Left lobe of liver (tissue), 2 donors: ENCODE results near the gene HACE1. TPM values are rescaled to one million over a fixed set of nuclear protein-coding genes. Genes with fewer than 3 reads are reported as not detected.

Source experiments
- ATAC-seq: fragments of 200-7000 bp; cut with Tn5 transposase; one replicate; pipeline ENCODE4 v1.9.1; 2020; ENCODE audit warnings: mild to moderate bottlenecking, moderate library complexity
- DNase-seq: peaks from one replicate; pipeline ENCODE4 v3.0.0-alpha.2; 2020; ENCODE audit warnings: low spot score
- total RNA-seq: library from RNA; stranded (reverse); gene quantifications from one replicate; pipeline ENCODE4 v1.2.1, GENCODE V29; 2021
- donor health status: DM: no; HTN: no; CAD: no; lungs with moderate emphysema.
- donor health status: DM: no; HTN: yes; CAD: no.

HACE1 gene
- total RNA-seq, 1 donor from 2014 or later, result 3.1 TPM

DNA sequence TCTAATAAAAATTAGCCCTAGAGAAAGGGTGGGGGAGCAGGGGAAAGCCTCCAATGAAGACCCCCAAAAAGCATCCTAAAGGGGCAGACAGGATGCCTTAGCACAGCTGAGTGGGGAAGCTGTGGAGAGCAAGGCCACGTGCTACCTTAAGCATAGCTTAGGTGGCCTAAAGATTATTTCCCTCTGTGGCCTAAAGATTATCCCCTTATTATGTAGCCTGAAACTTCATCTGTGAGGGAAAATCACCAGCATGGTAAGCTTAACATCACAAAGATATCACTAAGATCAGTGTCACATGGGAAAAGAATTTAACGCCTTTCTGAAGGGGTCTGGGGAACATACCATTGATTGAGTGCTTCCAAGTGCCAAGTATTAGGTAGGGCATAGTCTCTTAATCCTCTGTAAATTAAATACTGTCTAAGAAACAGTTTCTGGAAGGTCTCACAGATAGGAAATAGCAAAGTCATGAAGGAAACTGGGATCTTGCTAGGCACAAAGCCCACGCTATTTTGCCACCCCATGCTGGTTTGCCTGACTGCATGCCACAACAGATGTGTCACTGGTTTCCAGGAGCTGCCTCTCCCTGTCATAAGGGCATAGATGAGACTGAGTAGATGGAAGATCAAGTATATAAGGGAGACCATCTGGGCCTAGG lies 170.0 kb downstream of the HACE1 start:
- ATAC-seq (no peak), DNase-seq (no peak)

DNA sequence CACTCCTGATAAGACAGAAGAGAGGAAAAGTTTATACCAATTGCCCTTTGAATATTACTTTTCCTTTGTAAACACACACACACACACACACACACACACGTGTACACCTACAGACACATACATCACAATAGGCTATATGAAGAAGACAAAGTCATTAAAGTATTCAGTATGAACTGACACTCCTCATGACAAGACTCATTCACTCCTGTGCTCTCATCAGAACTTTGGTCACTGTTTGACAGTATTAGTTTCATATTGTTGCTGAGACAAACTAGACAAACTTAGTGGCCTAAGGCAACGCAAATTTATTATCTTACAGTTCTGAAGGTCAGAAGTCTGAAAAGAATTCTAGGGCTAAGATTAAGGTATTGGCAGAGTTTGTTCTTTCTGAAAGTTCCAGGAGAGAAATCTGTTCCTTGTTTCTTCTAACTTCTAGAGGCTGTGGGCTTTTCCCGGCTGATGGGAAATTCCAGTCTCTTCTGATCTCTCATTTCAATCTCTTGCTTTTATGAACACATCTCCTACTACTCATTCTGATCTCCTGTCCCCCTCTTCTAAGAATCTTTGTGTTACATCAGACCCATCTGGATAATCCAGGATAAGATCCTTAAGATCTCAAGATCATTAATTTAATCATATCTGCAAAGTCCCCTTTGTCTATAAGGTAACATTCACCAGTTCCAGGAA lies 171.3 kb downstream of the HACE1 start:
- no peak for ATAC-seq
- DNase-seq, result no peak

DNA sequence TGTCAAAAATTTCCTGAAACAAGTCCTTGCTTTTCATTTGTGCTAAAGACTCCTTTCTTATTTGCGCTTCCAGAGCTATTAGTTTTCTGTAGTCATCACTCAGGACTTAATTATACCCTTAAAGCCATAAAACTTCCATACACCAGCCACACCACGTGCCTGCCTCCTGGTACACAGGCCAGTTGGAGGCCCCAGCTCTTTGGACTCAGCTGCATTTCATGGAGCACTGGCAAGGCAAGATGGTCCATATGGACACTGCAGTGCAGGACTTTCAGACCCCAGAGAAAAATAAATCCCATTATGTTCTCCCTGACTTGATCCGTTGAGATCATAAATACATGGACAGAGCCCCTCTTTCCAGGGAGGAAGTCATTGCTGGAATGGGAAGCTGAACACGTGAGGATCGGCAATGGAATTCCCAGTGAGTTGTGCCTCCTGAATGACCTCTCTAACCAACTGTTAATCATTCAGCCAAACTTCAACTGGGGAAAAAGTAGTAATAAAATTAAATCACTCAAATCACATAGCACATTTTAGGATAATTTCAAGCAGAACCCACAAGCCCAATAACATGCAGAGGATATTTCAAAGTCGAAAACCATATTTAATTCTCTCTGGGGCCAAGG lies 173.1 kb downstream of the HACE1 start:
- DNase-seq, result no peak

DNA sequence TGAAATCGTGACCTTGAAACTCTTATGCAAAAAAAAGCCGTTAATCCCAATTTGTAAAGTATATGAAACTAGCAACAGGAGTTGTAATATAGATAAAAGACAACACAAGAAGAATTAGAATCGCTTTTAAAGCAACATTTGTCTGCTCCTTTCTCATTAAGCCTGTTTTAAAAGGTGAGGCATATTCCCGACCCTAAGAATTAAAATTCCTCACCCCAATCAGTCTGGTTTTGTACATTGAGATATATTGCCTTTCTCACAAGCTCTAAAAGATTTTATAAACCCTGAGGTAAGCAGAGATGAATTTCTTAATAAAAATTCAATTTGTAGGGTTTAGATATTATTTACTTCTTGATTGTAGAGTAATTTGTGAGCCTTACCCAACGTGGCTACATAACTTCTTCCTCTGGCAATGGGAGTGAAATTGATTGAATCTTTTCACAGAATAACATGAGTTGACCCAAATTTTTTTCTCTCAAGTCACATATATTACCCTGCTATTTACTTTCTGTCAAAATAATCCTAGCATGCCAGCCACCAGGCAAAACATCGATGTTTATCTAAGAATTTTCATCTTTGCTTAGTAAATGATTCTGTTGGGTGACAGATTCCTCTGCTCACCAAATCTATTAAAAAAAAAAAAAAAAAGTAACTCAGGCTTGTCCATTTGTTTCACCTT lies 173.7 kb downstream of the HACE1 start:
- DNase-seq (no peak), ATAC-seq (no peak)

More for the DNA sequence above, 173.1 kb downstream of the HACE1 start:
- no peak for ATAC-seq

DNA sequence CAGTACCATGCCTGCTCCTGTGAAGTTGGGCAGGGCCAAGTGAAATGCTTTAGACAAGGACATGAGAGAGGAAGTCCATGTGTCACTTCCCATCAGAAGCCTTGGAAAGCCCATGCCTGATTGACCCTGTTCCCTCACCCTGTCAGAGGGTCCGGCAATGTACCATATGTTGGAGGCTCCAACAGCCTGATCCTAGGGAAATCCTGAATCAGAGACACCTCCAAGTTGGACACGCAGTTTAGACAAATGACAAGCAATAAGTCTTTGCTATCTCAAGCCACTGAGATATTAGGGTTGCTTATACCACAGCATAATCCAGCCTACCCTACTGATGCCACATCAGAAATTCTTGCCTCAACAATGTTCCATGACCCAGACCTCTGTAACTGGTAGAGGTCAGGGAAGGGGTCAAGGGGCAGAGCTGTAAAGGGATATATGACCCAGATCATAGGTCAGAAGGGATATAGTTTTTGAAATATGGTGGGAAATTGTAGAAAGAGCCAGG lies 174.8 kb downstream of the HACE1 start:
- ATAC-seq (no peak), DNase-seq (no peak)

DNA sequence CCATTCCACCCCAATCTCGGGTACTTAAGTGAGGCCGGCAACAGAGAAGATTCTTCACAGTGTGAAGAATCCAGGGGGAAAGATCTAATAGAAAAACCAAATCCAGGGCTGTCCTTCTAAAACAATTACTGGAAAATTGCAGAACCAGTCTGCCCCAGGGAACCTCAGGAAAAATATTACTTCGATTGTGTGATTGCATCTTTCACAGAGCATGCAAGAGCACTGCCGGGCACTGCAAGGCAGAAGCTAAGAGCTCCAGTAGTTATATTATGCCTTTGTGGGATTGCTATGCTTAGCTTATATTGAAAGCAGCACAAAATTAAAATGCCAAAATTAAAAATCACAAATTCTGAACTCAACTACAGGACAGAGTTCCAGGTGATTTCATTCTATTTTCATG lies 175.9 kb downstream of the HACE1 start:
- no peak for ATAC-seq
- no peak for DNase-seq

DNA sequence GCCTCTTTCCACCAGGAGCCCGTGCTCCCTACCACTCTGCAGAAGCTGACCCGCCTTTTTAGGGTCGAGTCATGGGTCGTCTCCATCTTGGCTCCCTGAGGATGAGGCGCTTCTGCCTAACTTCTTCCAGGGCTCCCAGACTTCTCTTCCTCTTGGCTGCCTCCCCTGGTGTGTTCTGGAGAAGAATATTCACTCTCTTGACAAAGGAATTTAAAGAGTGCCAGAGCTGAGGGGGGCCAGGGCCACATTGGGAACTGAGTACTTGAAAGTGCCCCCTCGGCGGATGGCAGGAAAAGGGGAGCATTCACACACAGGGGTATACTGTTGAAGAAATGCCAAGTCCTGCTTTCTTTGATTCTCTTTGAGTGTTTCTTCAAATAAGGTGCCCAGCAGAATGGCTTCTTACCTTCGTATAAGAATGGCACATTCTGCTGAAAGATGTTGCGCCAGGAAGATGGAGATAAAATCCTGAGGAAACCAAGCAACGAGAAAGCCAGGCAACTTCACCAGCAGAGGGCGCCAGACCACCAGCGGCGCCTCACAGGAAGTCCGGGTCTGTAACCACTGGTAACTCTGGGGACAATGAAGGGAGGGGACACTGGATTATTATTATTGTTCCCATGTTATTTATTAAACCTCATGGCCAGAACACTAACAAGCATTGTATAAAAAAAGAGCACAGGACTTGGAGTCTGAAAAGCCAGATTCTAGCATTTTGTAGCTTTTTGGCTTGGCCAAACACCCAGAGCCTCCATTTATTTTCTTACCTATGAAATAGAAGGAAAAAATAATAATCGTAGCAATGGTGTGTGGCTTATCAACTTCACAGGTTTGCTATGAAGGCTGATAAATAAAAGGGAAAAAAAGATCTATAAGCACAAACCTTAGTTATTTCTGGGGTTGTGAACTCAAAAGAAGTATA lies 176.7 kb downstream of the HACE1 start:
- peak; percentile 86 for ATAC-seq
- DNase-seq, result peak; percentile 59

DNA sequence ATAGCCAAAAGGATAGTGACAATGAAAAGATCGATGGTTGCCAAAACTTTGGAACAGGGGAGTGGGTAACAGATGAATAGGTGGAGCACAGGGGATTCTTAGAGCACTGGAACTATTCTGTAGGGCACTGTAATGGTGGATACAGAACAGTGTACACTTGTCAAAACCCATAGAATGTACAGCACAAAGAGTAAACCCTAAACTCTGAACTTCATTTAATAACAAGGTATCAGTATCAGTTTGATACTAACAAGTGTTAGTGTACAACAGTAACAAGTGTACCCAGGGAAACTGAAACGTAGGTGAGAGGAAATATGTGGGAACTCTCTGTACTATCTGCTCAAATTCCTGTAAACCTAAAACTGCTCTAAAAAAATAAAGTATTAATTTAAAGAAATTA lies 179.2 kb downstream of the HACE1 start:
- DNase-seq (no peak), ATAC-seq (no peak)

DNA sequence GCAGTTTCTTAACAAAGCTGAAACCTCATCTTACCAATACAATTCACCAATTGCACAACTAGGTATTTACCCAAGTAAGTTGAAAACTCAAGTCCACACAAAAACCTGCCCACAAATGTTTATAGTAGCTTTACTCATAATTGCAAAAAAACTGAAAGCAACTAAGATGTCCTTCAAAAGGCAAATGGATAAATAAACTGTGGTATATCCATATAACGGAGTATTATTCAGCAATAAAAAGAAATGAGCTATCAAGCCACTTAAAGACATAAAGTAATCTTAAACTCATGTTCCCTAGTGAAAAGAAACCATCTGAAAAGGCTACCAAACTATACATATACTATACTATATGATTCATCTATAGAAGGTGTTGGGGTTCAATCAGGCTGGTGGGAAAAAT lies 179.7 kb downstream of the HACE1 start:
- ATAC-seq (no peak), DNase-seq (no peak)

Other genes starting within 250 kb of the HACE1 start
- gene LIN28B, start 97.2 kb upstream of the HACE1 start, total RNA-seq, result 0.10 TPM